Stimulated activated CD8-positive, alpha-beta memory T cell treated with anti-CD3 and anti-CD28 coated beads, Interleukin-4, amount 100 ng/mL, for 24 hours (primary cell): ENCODE data around the gene PPP1CA.

Experiments
- DNase-seq: peaks from one replicate; pipeline ENCODE4 v3.0.0-alpha.2; 2020; ENCODE audit warnings: low read depth

The PPP1CA gene

GRCh38 chr11:67369275-67369674 is 32.4 kb downstream of the PPP1CA start:
- no peak for DNase-seq

- DNase-seq: no peak
These were observed 33.0 kb downstream of the PPP1CA start for GRCh38 chr11:67368621-67369020.

GRCh38 chr11:67367761-67368227 is 33.9 kb downstream of the PPP1CA start:
- no peak for DNase-seq

GRCh38 chr11:67366961-67367760 is 34.5 kb downstream of the PPP1CA start:
- DNase-seq: no peak

- no peak for DNase-seq
These were observed 35.1 kb downstream of the PPP1CA start for GRCh38 chr11:67366546-67366945.

- no peak for DNase-seq
These were observed 35.8 kb downstream of the PPP1CA start for GRCh38 chr11:67365736-67366444.

GRCh38 chr11:67364783-67365722 is 36.6 kb downstream of the PPP1CA start:
- DNase-seq: no peak

- DNase-seq: no peak
These were observed 37.5 kb downstream of the PPP1CA start for GRCh38 chr11:67364169-67364568.

GRCh38 chr11:67357831-67358670 is 43.6 kb downstream of the PPP1CA start:
- no peak for DNase-seq

GRCh38 chr11:67356864-67357561 is 44.6 kb downstream of the PPP1CA start:
- DNase-seq: peak; percentile 42

- no peak for DNase-seq
These were observed 45.2 kb downstream of the PPP1CA start for GRCh38 chr11:67356387-67356863.

- DNase-seq: no peak
These were observed 45.8 kb downstream of the PPP1CA start for GRCh38 chr11:67355794-67356386.

GRCh38 chr11:67355023-67355793 is 46.5 kb downstream of the PPP1CA start:
- no peak for DNase-seq

GRCh38 chr11:67354075-67355022 is 47.3 kb downstream of the PPP1CA start:
- no peak for DNase-seq

- peak; percentile 95 for DNase-seq
These were observed 48.2 kb downstream of the PPP1CA start, which contains the start of gene POLD4 for GRCh38 chr11:67353317-67354074. TSS of gene POLD4 (minus strand) at chr11:67353546. CDS start at chr11:67353399, 147 bp downstream.

GRCh38 chr11:67352546-67353316 is 48.9 kb downstream of the PPP1CA start:
- DNase-seq: no peak
